Measurements from ENCODE around the gene KCNE3.

DNA sequence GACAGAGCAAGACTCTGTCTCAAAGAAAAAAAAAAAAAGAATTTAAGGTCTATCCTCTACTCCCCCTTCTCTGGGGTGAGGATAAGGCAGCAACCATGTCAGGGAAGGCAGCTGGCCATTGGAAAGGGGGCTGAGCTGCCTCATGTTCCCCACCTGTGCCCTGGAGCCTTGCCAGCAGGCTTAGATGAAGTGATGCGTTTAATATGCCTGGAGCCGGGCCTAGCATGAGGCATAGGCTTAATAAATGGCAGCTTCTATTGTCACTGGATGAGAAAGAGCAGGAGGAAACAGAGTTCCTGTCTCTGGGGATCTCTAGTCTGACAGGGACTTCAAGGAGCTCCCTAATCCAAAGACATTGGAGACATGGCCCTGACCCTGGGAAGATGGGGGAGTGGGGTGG is 3.2 kb upstream of the KCNE3 start:
- TF ChIP-seq, protein P1, sequence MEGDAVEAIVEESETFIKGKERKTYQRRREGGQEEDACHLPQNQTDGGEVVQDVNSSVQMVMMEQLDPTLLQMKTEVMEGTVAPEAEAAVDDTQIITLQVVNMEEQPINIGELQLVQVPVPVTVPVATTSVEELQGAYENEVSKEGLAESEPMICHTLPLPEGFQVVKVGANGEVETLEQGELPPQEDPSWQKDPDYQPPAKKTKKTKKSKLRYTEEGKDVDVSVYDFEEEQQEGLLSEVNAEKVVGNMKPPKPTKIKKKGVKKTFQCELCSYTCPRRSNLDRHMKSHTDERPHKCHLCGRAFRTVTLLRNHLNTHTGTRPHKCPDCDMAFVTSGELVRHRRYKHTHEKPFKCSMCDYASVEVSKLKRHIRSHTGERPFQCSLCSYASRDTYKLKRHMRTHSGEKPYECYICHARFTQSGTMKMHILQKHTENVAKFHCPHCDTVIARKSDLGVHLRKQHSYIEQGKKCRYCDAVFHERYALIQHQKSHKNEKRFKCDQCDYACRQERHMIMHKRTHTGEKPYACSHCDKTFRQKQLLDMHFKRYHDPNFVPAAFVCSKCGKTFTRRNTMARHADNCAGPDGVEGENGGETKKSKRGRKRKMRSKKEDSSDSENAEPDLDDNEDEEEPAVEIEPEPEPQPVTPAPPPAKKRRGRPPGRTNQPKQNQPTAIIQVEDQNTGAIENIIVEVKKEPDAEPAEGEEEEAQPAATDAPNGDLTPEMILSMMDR (conservative IDR thresholded peaks at IDR 0.05; ENCODE audit: low read depth, low read length), result no peak
- no peak for TF ChIP-seq MXI1 (IDR thresholded peaks at IDR 0.05; ENCODE audit: borderline replicate concordance, low read depth, low read length)
- no peak for TF ChIP-seq FOS (IDR thresholded peaks at IDR 0.05; ENCODE audit: low read depth, low read length)
- no peak for TF ChIP-seq CHD1 (IDR thresholded peaks at IDR 0.05; ENCODE audit: low read depth, low read length)
- no peak for TF ChIP-seq RAD21 (IDR thresholded peaks at IDR 0.05; ENCODE audit: low read length)
- TF ChIP-seq, protein P2, sequence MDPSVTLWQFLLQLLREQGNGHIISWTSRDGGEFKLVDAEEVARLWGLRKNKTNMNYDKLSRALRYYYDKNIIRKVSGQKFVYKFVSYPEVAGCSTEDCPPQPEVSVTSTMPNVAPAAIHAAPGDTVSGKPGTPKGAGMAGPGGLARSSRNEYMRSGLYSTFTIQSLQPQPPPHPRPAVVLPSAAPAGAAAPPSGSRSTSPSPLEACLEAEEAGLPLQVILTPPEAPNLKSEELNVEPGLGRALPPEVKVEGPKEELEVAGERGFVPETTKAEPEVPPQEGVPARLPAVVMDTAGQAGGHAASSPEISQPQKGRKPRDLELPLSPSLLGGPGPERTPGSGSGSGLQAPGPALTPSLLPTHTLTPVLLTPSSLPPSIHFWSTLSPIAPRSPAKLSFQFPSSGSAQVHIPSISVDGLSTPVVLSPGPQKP (IDR thresholded peaks at IDR 0.05; ENCODE audit: borderline replicate concordance, low read depth, low read length), result no peak
- no peak for TF ChIP-seq SMC3 (IDR thresholded peaks at IDR 0.05; ENCODE audit: low read depth, low read length)
- TF ChIP-seq POLR2A (IDR thresholded peaks at IDR 0.05; ENCODE audit: low read depth, low read length), result no peak
